Skeletal muscle tissue (tissue), 4 donors: Measurements from ENCODE around the gene STAT1. TPM values are rescaled to one million over a fixed set of nuclear protein-coding genes. Genes with fewer than 3 reads are reported as not detected.

Source experiments
- H3K27ac ChIP-seq: one replicate; pipeline ENCODE4 v1.7.0; 2013; ENCODE audit warnings: mild to moderate bottlenecking, low read depth, low read length, inconsistent platforms
- H3K27me3 ChIP-seq, 3 donors: one replicate each; pipeline ENCODE4 v1.7.0; 2013; ENCODE audit warnings: low read length in 3 of 3; ENCODE audit not compliant: control insufficient read depth in 3 of 3, insufficient read depth in 3 of 3
- H3K36me3 ChIP-seq, 3 donors: one replicate each; pipeline ENCODE4 v1.7.0; 2013; ENCODE audit warnings: low read length in 3 of 3; ENCODE audit not compliant: control insufficient read depth in 3 of 3, insufficient read depth in 3 of 3
- H3K4me1 ChIP-seq, 3 donors: one replicate each; pipeline ENCODE4 v1.7.0; 2013; ENCODE audit warnings: low read length in 3 of 3, mild to moderate bottlenecking in 3 of 3; ENCODE audit not compliant: control insufficient read depth in 3 of 3, insufficient read depth in 3 of 3
- H3K4me3 ChIP-seq, 3 donors: one replicate each; pipeline ENCODE4 v1.7.0; 2013; ENCODE audit warnings: low read length in 3 of 3
- H3K9ac ChIP-seq, 3 donors: one replicate each; pipeline ENCODE4 v1.7.0; 2013; ENCODE audit warnings: low read length in 3 of 3, mild to moderate bottlenecking in 3 of 3, moderate library complexity in 2 of 3, low read depth in 1 of 3
- H3K9me3 ChIP-seq, 3 donors: one replicate each; pipeline ENCODE4 v1.7.0; 2013; ENCODE audit warnings: low read length in 3 of 3; ENCODE audit not compliant: control insufficient read depth in 3 of 3
- total RNA-seq: library from RNA; depleted of rRNA; stranded (reverse); fragments of >200 nt; gene quantifications from one replicate; pipeline ENCODE4 v1.2.3, GENCODE V29; 2014
- donor health status: Osteomylitis.

The STAT1 gene
- total RNA-seq, 1 donor from 2014 or later, result 30.3 TPM

- Histone ChIP-seq H3K4me1 (no peaks in the 10 kb centered on the region), H3K9ac (no peak overlapping the region), H3K27me3 (no peaks in the 10 kb centered on the region), H3K36me3 (peaks cover 0 to 8% (median 4%) of the 10 kb centered on the region in 3 donors), H3K27ac (no peak overlapping the region), H3K9me3 (no peaks in the 10 kb centered on the region), H3K4me3 (no peak overlapping the region)
Measured at GRCh38 chr2:190933361-190933760, 80.6 kb downstream of the STAT1 start.

- Histone ChIP-seq H3K36me3 (peaks cover 0 to 11% (median 4%) of the 10 kb centered on the region in 3 donors), H3K27me3 (no peaks in the 10 kb centered on the region), H3K4me3 (no peak overlapping the region), H3K9me3 (no peaks in the 10 kb centered on the region), H3K9ac (no peak overlapping the region), H3K27ac (no peak overlapping the region), H3K4me1 (no peaks in the 10 kb centered on the region)
Measured at GRCh38 chr2:190932514-190932913, 81.5 kb downstream of the STAT1 start.

- no peak overlapping the region for H3K4me3 ChIP-seq
- no peaks in the 10 kb centered on the region for H3K4me1 ChIP-seq
- H3K27ac ChIP-seq, result no peak overlapping the region
- no peaks in the 10 kb centered on the region for H3K9me3 ChIP-seq
- no peak overlapping the region for H3K9ac ChIP-seq
- no peaks in the 10 kb centered on the region for H3K27me3 ChIP-seq
- H3K36me3 ChIP-seq, result peaks cover 4 to 11% (median 10%) of the 10 kb centered on the region in 3 donors
Measured at GRCh38 chr2:190930411-190930810, 83.6 kb downstream of the STAT1 start.

DNA sequence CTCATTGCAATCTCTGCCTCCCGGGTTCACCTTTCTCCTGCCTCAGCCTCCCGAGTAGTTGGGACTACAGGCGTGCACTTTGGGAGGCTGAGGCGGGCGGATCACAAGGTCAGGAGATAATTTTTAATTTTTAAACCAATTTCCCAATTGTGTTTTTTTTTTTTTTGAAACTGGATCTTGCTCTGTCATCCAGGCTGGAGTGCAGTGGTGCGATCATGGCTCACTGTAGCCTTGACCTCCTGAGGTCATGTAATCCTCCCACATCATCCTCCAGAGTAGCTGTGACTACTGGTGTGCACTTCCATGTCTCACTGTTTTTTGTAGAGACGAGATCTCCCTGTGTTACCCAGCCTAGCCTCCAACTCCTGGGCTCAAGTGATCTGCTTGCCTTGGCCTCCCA, 84.1 kb downstream of the STAT1 start:
- H3K27ac ChIP-seq, result no peak overlapping the region
- no peaks in the 10 kb centered on the region for H3K27me3 ChIP-seq
- no peaks in the 10 kb centered on the region for H3K4me1 ChIP-seq
- no peak overlapping the region for H3K4me3 ChIP-seq
- H3K36me3 ChIP-seq, result peaks cover 5 to 11% (median 10%) of the 10 kb centered on the region in 3 donors
- no peak overlapping the region for H3K9ac ChIP-seq
- H3K9me3 ChIP-seq, result no peaks in the 10 kb centered on the region

DNA sequence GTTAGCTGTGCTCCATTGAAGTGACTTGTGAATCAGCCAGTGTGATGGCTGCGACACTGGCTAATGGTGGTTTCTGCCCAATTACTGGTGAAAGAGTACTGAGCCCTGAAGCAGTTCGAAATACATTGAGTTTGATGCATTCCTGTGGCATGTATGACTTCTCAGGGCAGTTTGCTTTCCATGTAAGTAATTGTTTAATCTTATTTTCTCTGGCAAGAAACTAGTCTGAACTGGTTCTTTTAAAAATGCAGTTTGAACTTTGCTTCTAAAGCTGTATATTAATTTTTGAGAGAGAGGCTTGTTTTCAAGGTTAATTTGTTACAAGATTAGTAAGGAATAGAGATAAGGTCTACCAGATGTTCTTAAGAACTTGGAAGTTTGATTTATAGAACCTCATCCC, 86.7 kb downstream of the STAT1 start:
- Histone ChIP-seq H3K4me1 (no peaks in the 10 kb centered on the region), H3K4me3 (no peak overlapping the region), H3K27ac (no peak overlapping the region), H3K36me3 (peaks cover 8 to 22% (median 16%) of the 10 kb centered on the region in 3 donors), H3K9ac (no peak overlapping the region), H3K27me3 (no peaks in the 10 kb centered on the region), H3K9me3 (no peaks in the 10 kb centered on the region)

GRCh38 chr2:190922376-190922775, 91.6 kb downstream of the STAT1 start:
- no peaks in the 10 kb centered on the region for H3K9me3 ChIP-seq
- no peak overlapping the region for H3K9ac ChIP-seq
- no peaks in the 10 kb centered on the region for H3K4me1 ChIP-seq
- peaks cover 8 to 28% (median 12%) of the 10 kb centered on the region in 3 donors for H3K36me3 ChIP-seq
- no peaks in the 10 kb centered on the region for H3K27me3 ChIP-seq
- no peak overlapping the region for H3K4me3 ChIP-seq
- H3K27ac ChIP-seq, result no peak overlapping the region

DNA sequence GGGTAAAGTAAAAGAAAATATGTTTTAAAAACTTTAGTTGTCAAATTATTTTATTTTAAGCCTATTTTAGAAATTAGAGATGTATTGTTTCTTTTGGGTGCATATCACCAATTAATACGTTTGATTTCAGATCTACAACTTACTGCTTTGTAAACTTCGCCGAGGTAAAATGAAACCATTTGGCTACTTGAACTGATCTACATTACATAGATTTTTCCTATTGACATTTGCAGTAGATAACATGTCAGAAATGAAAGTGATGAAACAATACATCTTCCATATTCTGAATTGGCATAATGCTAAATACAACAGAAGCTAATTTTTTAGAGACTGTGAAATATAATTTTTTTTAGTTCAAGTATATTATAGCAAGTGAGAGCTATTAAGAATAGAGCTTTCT, 93.9 kb downstream of the STAT1 start:
- H3K36me3 ChIP-seq, result peaks cover 3 to 37% (median 15%) of the 10 kb centered on the region in 3 donors
- H3K9ac ChIP-seq, result no peak overlapping the region
- H3K9me3 ChIP-seq, result no peaks in the 10 kb centered on the region
- no peak overlapping the region for H3K4me3 ChIP-seq
- no peak overlapping the region for H3K27ac ChIP-seq
- no peaks in the 10 kb centered on the region for H3K27me3 ChIP-seq
- no peaks in the 10 kb centered on the region for H3K4me1 ChIP-seq

Other genes with a start within 250 kb of the STAT1 start
- gene GLS, start 133.3 kb downstream of the STAT1 start, total RNA-seq, result 163 TPM
- 2.6 TPM for gene STAT4, start 136.8 kb upstream of the STAT1 start, total RNA-seq
- 125 TPM for gene MYO1B, start 231.2 kb upstream of the STAT1 start, total RNA-seq